Lower lobe of right lung (tissue), 2 donors: ENCODE data around the gene ADH1A. TPM values are rescaled to one million over a fixed set of nuclear protein-coding genes. Genes with fewer than 3 reads are reported as not detected.
A peak's percentile ranks its signal among the peaks of the same experiment; 100 is the strongest.
"Not testable (repeated sequence)": the region's sequence is repeated elsewhere in the genome, so short reads cannot be mapped to it uniquely, and the experiment has no call there.

Source experiments
- ATAC-seq, 2 donors: fragments of 200-7000 bp; cut with Tn5 transposase; one replicate each; pipeline ENCODE4 v1.9.1; 2020 to 2022; ENCODE audit warnings: mild to moderate bottlenecking in 2 of 2, moderate library complexity in 2 of 2
- DNase-seq: peaks from one replicate; pipeline ENCODE4 v3.0.0-alpha.2; 2020
- H3K27ac ChIP-seq: fragments of 200-600 bp; one replicate; pipeline ENCODE4 v1.8.0; 2022
- H3K27me3 ChIP-seq: fragments of 200-600 bp; one replicate; pipeline ENCODE4 v1.8.0; 2022; ENCODE audit warnings: low read depth
- H3K36me3 ChIP-seq: fragments of 200-600 bp; one replicate; pipeline ENCODE4 v1.8.0; 2022; ENCODE audit warnings: mild to moderate bottlenecking
- H3K4me1 ChIP-seq: fragments of 200-600 bp; one replicate; pipeline ENCODE4 v1.8.0; 2022
- H3K4me3 ChIP-seq: fragments of 200-600 bp; one replicate; pipeline ENCODE4 v1.8.0; 2022; ENCODE audit warnings: mild to moderate bottlenecking
- H3K9me3 ChIP-seq: fragments of 200-600 bp; one replicate; pipeline ENCODE4 v1.8.0; 2022
- CTCF ChIP-seq: fragments of 200-600 bp; IDR thresholded peaks from one replicate; pipeline ENCODE4 v1.8.0; 2022; ENCODE audit warnings: antibody characterized with exemption, mild to moderate bottlenecking
- intact Hi-C: fragments of 100-400 bp; cut with DNase I; formaldehyde crosslinking; loops from one replicate; pipeline ENCODE4 v1.11.0; 2022
- total RNA-seq: library from RNA; stranded (reverse); fragmentation: NEBNext Ultra II Directional; extraction: Animal tissue kit (Norgen Biotek cat#: 25700); gene quantifications from one replicate; pipeline ENCODE4 v1.2.1, GENCODE V29; 2021
- donor health status: DM: no; HTN: yes; CAD: no; lungs with severe emphysema.

ADH1A gene
- total RNA-seq, 1 donor from 2014 or later, result 3.0 TPM

- H3K36me3 ChIP-seq, result no peaks in the 10 kb centered on the region
- TF ChIP-seq CTCF, result no peak
- H3K4me1 ChIP-seq, result no peaks in the 10 kb centered on the region
- no peak overlapping the region for H3K4me3 ChIP-seq
- H3K27me3 ChIP-seq, result no peaks in the 10 kb centered on the region
- ATAC-seq (no peak), DNase-seq (no peak)
- intact Hi-C loops, result no loop called here
- H3K27ac ChIP-seq, result no peak overlapping the region
- peaks cover 3% of the 10 kb centered on the region for H3K9me3 ChIP-seq
Measured at GRCh38 chr4:99329876-99330275, 39.1 kb upstream of the ADH1A start.

- intact Hi-C loops, result no loop called here
- peaks cover 14% of the 10 kb centered on the region for H3K4me1 ChIP-seq
- peak; percentile 70 to 72 for ATAC-seq
- TF ChIP-seq CTCF, result no peak
- DNase-seq, result no peak
- H3K27ac ChIP-seq, result peak overlapping the region; percentile 52
- no peaks in the 10 kb centered on the region for H3K36me3 ChIP-seq
- no peak overlapping the region for H3K4me3 ChIP-seq
- H3K27me3 ChIP-seq, result no peaks in the 10 kb centered on the region
- peaks cover 3% of the 10 kb centered on the region for H3K9me3 ChIP-seq
Measured at GRCh38 chr4:99324979-99325378, 34.2 kb upstream of the ADH1A start.

- Histone ChIP-seq H3K27ac (peak overlapping the region; percentile 52), H3K9me3 (peaks cover 3% of the 10 kb centered on the region), H3K27me3 (no peaks in the 10 kb centered on the region), H3K36me3 (no peaks in the 10 kb centered on the region), H3K4me3 (no peak overlapping the region), H3K4me1 (peaks cover 14% of the 10 kb centered on the region)
- ATAC-seq, result no peak
- no peak for TF ChIP-seq CTCF
- intact Hi-C loops, result no loop called here
- no peak for DNase-seq
Measured at GRCh38 chr4:99324361-99324760, 33.6 kb upstream of the ADH1A start.

GRCh38 chr4:99323756-99324155, 33.0 kb upstream of the ADH1A start:
- Histone ChIP-seq H3K27me3 (no peaks in the 10 kb centered on the region), H3K27ac (peak overlapping the region; percentile 52), H3K36me3 (no peaks in the 10 kb centered on the region), H3K4me1 (peaks cover 14% of the 10 kb centered on the region), H3K4me3 (no peak overlapping the region), H3K9me3 (peaks cover 3% of the 10 kb centered on the region)
- no peak for TF ChIP-seq CTCF
- DNase-seq (no peak), ATAC-seq (peak; percentile 80 to 81)
- intact Hi-C loops, result no loop called here

GRCh38 chr4:99321241-99322191, 30.7 kb upstream of the ADH1A start, which contains the start of gene ADH1B:
Gene ADH1B (minus strand): TSS chr4:99321401. CDS start chr4:99321331, 70 bp downstream.
- H3K36me3 ChIP-seq, result peaks cover 12% of the 10 kb centered on the region
- peaks cover 14% of the 10 kb centered on the region for H3K4me1 ChIP-seq
- H3K27me3 ChIP-seq, result no peaks in the 10 kb centered on the region
- DNase-seq (no peak), ATAC-seq (no peak)
- peak within 1 kb of the TSS; percentile 51 for H3K4me3 ChIP-seq
- H3K27ac ChIP-seq, result peak within 1 kb of the TSS; percentile 65
- H3K9me3 ChIP-seq, result no peaks in the 10 kb centered on the region
- intact Hi-C loops, result no loop called here
- TF ChIP-seq CTCF, result no peak

- ATAC-seq, DNase-seq, intact Hi-C loops, H3K4me1 ChIP-seq, H3K9me3 ChIP-seq, H3K27me3 ChIP-seq: not testable (repeated sequence)
- Histone ChIP-seq H3K4me3 (peak overlapping the region; percentile 51), H3K36me3 (peaks cover 21% of the 10 kb centered on the region), H3K27ac (peak overlapping the region; percentile 65)
Measured at GRCh38 chr4:99317811-99318210, 27.0 kb upstream of the ADH1A start.
